Measurements from ENCODE around the gene GEMIN2. TPM values are rescaled to one million over a fixed set of nuclear protein-coding genes. Genes with fewer than 3 reads are reported as not detected.
"Not testable (repeated sequence)": the region's sequence is repeated elsewhere in the genome, so short reads cannot be mapped to it uniquely, and the experiment has no call there.

Gene GEMIN2, protein sequence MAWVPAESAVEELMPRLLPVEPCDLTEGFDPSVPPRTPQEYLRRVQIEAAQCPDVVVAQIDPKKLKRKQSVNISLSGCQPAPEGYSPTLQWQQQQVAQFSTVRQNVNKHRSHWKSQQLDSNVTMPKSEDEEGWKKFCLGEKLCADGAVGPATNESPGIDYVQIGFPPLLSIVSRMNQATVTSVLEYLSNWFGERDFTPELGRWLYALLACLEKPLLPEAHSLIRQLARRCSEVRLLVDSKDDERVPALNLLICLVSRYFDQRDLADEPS
- 48.1 and 67.8 TPM in 2 replicates for polyA plus RNA-seq (2011; rRNA removed)
- polyA plus RNA-seq (2012; cell fraction: cytosol; rRNA removed), result 35.2 and 52.3 TPM in 2 replicates
- polyA plus RNA-seq (2012; cell fraction: nucleus; rRNA removed), result 17.9 and 21.3 TPM in 2 replicates
- polyA plus RNA-seq (2017; fragmentation: RNase III; extraction: RNeasy Plus Mini Kit Qiagen cat#74134 plus additional on column Dnase treatment), result 26.8 to 31.7 TPM (median 30.6 TPM) in 3 replicates
- polyA minus RNA-seq (2011; rRNA and poly(A)+ RNA removed), result 9.7 and 15.5 TPM in 2 replicates

DNA sequence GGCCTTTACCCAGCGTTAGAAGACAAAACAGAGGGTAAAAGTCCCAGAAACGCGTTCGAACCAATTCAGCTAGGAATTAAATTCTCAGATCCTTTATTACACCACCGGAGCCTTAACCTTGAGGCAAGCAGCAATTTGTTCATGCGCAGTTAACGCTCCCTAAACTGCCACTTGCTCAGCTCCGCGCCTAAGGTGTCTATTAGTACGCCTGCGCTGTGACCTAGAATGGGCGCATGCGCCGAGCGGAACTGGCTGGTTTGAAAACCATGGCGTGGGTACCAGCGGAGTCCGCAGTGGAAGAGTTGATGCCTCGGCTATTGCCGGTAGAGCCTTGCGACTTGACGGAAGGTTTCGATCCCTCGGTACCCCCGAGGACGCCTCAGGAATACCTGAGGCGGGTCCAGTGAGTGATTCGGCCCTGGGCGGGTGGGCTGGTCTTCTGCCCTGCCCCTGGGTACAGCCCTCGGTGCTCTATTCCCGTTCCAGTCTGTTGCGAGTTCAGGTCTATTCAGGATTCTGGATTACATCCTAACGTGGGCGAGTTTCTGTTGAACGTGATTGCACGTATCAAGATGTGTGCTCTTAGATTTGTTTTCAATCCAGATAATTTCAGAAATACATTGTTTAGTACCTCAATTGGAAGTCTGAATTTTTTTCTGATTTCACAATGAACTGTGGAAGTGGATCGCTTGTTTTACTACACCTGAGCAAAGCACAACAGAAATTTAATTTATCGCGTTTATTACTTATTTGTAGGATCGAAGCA is at the start of gene GEMIN2:
Gene GEMIN2, plus strand, starts transcription at position 251 of the 766 bp plus-strand sequence. Its CDS starts 16 bp downstream, at position 267.
- POLR2A ChIA-PET, result interaction anchor here (0.7 to 2.4 kb wide), 5 partner anchors 11 to 318 kb away, joined by 5 to 32 read pairs (median 11); partner anchors contain the start of genes FBXO33, PNN, SEC23A and TRAPPC6B
- DNase-seq (ENCODE audit: low read depth in 1 of 2, low spot score in 1 of 2), result peak; percentile 96 to 97
- Histone ChIP-seq H3K4me3 (peak within 1 kb of the TSS; percentile 69), H3K4me1 (peaks cover 13% of the 10 kb centered on the region; the same call in 2 of the 3 replicates), H3K27ac (peak within 1 kb of the TSS; percentile 83 to 85), H3K4me2 (peak within 1 kb of the TSS; percentile 97), H3K9me3 (no peaks in the 10 kb centered on the region)
- WGBS (ENCODE audit: missing lambda C conversion rate), result under 1% methylated on average over 31 of the region's 40 CpGs
- CTCF ChIA-PET, result interaction anchor here (1.0 kb wide), 1 partner anchor 254 kb away, joined by 5 read pairs; no protein-coding TSS in a partner anchor
- ATAC-seq, result peak; percentile 98
- FAIRE-seq, result peak; percentile 96
- TF ChIP-seq, protein P1, sequence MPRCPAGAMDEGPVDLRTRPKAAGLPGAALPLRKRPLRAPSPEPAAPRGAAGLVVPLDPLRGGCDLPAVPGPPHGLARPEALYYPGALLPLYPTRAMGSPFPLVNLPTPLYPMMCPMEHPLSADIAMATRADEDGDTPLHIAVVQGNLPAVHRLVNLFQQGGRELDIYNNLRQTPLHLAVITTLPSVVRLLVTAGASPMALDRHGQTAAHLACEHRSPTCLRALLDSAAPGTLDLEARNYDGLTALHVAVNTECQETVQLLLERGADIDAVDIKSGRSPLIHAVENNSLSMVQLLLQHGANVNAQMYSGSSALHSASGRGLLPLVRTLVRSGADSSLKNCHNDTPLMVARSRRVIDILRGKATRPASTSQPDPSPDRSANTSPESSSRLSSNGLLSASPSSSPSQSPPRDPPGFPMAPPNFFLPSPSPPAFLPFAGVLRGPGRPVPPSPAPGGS (IDR thresholded peaks at IDR 0.05), result peak; percentile 90; the same call in 2 of the 3 replicates
- TF ChIP-seq HOXB13 (CRISPR knock-in tag; IDR thresholded peaks at IDR 0.05; ENCODE audit: low read depth) (no peak), FOSL2 (IDR thresholded peaks at IDR 0.05) (no peak), FOSL2 (CRISPR knock-in tag; IDR thresholded peaks at IDR 0.05) (no peak), HEYL (CRISPR knock-in tag; IDR thresholded peaks at IDR 0.05) (no peak), JUNB (IDR thresholded peaks at IDR 0.05) (no peak), ZNF302 (CRISPR knock-in tag; IDR thresholded peaks at IDR 0.05) (no peak), JUN (IDR thresholded peaks at IDR 0.05) (peak; percentile 45 to 79; a peak in 3 of 5 replicates), KDM5A (IDR thresholded peaks at IDR 0.05) (peak; percentile 44; the same call in 1 of the 2 replicates), EHF (CRISPR knock-in tag; IDR thresholded peaks at IDR 0.05) (no peak), PHF8 (IDR thresholded peaks at IDR 0.05; ENCODE audit: borderline replicate concordance, low read depth) (peak; percentile 14; the same call in 1 of the 2 replicates), KDM1A (IDR thresholded peaks at IDR 0.05; ENCODE audit: low read depth) (no peak), RNF2 (IDR thresholded peaks at IDR 0.05; ENCODE audit: borderline replicate concordance, low read depth) (no peak), RAD21 (conservative IDR thresholded peaks at IDR 0.05 in 1 of 2, IDR thresholded peaks at IDR 0.05 in 1 of 2) (no peak), GATA3 (IDR thresholded peaks at IDR 0.05; ENCODE audit: borderline replicate concordance) (peak; percentile 10; the same call in 1 of the 2 replicates), HOXA7 (CRISPR knock-in tag; IDR thresholded peaks at IDR 0.05) (no peak), SREBF2 (IDR thresholded peaks at IDR 0.05) (no peak), POLR2A (IDR thresholded peaks at IDR 0.05; ENCODE audit: low read length) (peak; percentile 94), CEBPB (IDR thresholded peaks at IDR 0.05) (0 out of 4 replicates have a peak, but pooled peaks of 1 of the 2 experiments have one; percentile 34), RARB (CRISPR knock-in tag; IDR thresholded peaks at IDR 0.05) (no peak)
- TF ChIP-seq, protein P2, sequence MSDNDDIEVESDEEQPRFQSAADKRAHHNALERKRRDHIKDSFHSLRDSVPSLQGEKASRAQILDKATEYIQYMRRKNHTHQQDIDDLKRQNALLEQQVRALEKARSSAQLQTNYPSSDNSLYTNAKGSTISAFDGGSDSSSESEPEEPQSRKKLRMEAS (IDR thresholded peaks at IDR 0.05), result peak; percentile 82
- TF ChIP-seq, protein P3, sequence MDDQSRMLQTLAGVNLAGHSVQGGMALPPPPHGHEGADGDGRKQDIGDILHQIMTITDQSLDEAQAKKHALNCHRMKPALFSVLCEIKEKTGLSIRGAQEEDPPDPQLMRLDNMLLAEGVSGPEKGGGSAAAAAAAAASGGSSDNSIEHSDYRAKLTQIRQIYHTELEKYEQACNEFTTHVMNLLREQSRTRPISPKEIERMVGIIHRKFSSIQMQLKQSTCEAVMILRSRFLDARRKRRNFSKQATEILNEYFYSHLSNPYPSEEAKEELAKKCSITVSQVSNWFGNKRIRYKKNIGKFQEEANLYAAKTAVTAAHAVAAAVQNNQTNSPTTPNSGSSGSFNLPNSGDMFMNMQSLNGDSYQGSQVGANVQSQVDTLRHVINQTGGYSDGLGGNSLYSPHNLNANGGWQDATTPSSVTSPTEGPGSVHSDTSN (IDR thresholded peaks at IDR 0.05), result 0 out of 2 replicates have a peak, but pooled peaks have one; percentile 36
- TF ChIP-seq, protein P4, sequence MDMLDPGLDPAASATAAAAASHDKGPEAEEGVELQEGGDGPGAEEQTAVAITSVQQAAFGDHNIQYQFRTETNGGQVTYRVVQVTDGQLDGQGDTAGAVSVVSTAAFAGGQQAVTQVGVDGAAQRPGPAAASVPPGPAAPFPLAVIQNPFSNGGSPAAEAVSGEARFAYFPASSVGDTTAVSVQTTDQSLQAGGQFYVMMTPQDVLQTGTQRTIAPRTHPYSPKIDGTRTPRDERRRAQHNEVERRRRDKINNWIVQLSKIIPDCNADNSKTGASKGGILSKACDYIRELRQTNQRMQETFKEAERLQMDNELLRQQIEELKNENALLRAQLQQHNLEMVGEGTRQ (IDR thresholded peaks at IDR 0.05), result no peak
- TF ChIP-seq, protein P5, sequence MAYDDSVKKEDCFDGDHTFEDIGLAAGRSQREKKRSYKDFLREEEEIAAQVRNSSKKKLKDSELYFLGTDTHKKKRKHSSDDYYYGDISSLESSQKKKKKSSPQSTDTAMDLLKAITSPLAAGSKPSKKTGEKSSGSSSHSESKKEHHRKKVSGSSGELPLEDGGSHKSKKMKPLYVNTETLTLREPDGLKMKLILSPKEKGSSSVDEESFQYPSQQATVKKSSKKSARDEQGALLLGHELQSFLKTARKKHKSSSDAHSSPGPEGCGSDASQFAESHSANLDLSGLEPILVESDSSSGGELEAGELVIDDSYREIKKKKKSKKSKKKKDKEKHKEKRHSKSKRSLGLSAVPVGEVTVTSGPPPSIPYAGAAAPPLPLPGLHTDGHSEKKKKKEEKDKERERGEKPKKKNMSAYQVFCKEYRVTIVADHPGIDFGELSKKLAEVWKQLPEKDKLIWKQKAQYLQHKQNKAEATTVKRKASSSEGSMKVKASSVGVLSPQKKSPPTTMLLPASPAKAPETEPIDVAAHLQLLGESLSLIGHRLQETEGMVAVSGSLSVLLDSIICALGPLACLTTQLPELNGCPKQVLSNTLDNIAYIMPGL (CRISPR knock-in tag; IDR thresholded peaks at IDR 0.05; ENCODE audit: borderline replicate concordance), result no peak
- TF ChIP-seq, protein P6, sequence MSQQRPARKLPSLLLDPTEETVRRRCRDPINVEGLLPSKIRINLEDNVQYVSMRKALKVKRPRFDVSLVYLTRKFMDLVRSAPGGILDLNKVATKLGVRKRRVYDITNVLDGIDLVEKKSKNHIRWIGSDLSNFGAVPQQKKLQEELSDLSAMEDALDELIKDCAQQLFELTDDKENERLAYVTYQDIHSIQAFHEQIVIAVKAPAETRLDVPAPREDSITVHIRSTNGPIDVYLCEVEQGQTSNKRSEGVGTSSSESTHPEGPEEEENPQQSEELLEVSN (IDR thresholded peaks at IDR 0.05; ENCODE audit: borderline replicate concordance, low read depth), result 0 out of 2 replicates have a peak, but pooled peaks have one; percentile 46

DNA sequence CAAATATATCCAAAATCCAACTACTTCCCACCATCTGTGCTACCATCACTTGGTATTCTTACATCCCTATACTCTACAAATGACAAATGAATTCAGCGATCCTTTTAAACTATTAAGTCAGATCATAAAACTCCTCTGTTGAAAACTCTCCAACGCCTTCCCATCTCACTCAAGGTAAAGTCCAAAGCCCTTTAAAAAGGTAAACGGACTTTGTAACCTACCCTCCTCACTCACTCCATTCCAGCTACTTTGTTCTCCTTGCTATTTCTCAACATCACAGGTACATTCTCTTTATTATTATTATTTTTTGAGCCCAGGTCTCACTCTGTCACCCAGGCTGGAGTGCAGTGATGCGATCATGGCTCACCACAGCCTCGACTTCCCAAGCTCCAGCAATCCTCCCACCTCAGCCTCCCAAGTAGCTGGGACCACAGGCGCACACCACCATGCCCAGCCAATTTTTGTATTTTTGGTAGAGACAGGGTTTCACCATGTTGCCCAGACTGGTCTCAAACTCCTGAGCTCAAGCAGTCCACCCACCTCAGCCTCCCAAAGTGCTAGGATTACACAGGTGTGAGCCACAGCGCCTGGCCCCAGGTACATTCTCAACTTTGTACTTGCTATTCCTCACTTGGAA is 44.8 kb upstream of the GEMIN2 start:
- H3K4me1 ChIP-seq; H3K4me2 ChIP-seq; H3K27ac ChIP-seq; ATAC-seq; H3K9me3 ChIP-seq; CTCF ChIA-PET; FAIRE-seq; H3K4me3 ChIP-seq; POLR2A ChIA-PET; DNase-seq (ENCODE audit: low read depth in 1 of 2, low spot score in 1 of 2): not testable (repeated sequence)
- WGBS (ENCODE audit: missing lambda C conversion rate), result 95% methylated on average over 7 of the region's 7 CpGs
